SU-DHL-6 (cell line): Measurements from ENCODE around the gene TACR1.

Experiments used
- EZH2phosphoT487 ChIP-seq: fragments of 200-600 bp; sonication (generic), shearing (Covaris generic); conservative IDR thresholded peaks from 2 replicates; pipeline ENCODE4 v1.6.1; 2018; ENCODE audit warnings: mild to moderate bottlenecking, antibody characterized with exemption, low read length, moderate library complexity, mixed read lengths
- TF ChIP-seq, protein P1 (sequence below): fragments of 200-600 bp; sonication (generic); IDR thresholded peaks from one replicate; pipeline ENCODE4 v1.5.1; 2017; ENCODE audit warnings: antibody characterized with exemption, mild to moderate bottlenecking, low read length, moderate library complexity; ENCODE audit not compliant: insufficient read depth, poor library complexity, severe bottlenecking

GRCh38 chr2:75076088-75076487 is 123.2 kb downstream of the TACR1 start:
- TF ChIP-seq, protein P1, sequence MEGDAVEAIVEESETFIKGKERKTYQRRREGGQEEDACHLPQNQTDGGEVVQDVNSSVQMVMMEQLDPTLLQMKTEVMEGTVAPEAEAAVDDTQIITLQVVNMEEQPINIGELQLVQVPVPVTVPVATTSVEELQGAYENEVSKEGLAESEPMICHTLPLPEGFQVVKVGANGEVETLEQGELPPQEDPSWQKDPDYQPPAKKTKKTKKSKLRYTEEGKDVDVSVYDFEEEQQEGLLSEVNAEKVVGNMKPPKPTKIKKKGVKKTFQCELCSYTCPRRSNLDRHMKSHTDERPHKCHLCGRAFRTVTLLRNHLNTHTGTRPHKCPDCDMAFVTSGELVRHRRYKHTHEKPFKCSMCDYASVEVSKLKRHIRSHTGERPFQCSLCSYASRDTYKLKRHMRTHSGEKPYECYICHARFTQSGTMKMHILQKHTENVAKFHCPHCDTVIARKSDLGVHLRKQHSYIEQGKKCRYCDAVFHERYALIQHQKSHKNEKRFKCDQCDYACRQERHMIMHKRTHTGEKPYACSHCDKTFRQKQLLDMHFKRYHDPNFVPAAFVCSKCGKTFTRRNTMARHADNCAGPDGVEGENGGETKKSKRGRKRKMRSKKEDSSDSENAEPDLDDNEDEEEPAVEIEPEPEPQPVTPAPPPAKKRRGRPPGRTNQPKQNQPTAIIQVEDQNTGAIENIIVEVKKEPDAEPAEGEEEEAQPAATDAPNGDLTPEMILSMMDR, result no peak
- no peak for TF ChIP-seq EZH2phosphoT487
